HepG2 (cell line): Measurements from ENCODE around the gene CDKL2. TPM values are rescaled to one million over a fixed set of nuclear protein-coding genes. Genes with fewer than 3 reads are reported as not detected.

Experiments
- ATAC-seq: fragments of 200-7000 bp; cut with Tn5 transposase; 3 replicates; pipeline ENCODE4 v1.9.1; 2020; ENCODE audit warnings: mild to moderate bottlenecking, moderate library complexity
- BruUV-seq: library from RNA; stranded (reverse); fragments of 400-500 nt; replicated peaks from 2 replicates; lab custom pipeline; 2021; lab: Mats Ljungman, UMichigan
- CTCF ChIA-PET: fragments of 300-600 bp; formaldehyde crosslinking; extraction: SDS; loops from one replicate; lab custom pipeline; 2021; ENCODE audit warnings: low total read pairs, inconsistent platforms, low intra/inter-chr PET ratio; lab: Yijun Ruan, JAX
- POLR2A ChIA-PET: fragments of 350-600 bp; sonication (Branson Sonifier 250); formaldehyde crosslinking; loops from one replicate; lab custom pipeline; 2020; ENCODE audit warnings: antibody characterized with exemption, inconsistent platforms; lab: Yijun Ruan, JAX
- DNase-seq: peaks from one replicate; pipeline ENCODE4 v3.0.0-alpha.2; 2015; ENCODE audit warnings: low spot score
- FAIRE-seq: peaks from 3 replicates; lab custom pipeline; 2011; peaks lifted over from hg19 to GRCh38; lab: Jason Lieb, UNC
- H2AFZ ChIP-seq: one replicate; pipeline ENCODE4 v1.6.1; 2011; ENCODE audit warnings: low read length, inconsistent platforms
- H3K27ac ChIP-seq: fragments of 300-600 bp; 3 replicates; pipeline ENCODE4 v1.8.0; 2011; ENCODE audit warnings: mixed run types, mild to moderate bottlenecking, mixed read lengths, low read length, inconsistent platforms; ENCODE audit not compliant: insufficient read depth; ENCODE audit errors: extremely low read length
- H3K27me3 ChIP-seq, 2 experiments: fragments of 200-600 bp in 1 of 2; 2 replicates in 1 of 2; 3 replicates in 1 of 2; pipeline versions ENCODE4 v1.6.0 to v1.8.0; 2011; ENCODE audit warnings: low read length in 2 of 2, mild to moderate bottlenecking in 2 of 2, moderate library complexity in 2 of 2, inconsistent platforms in 1 of 2; ENCODE audit not compliant: insufficient read depth in 2 of 2, control insufficient read depth in 1 of 2
- H3K36me3 ChIP-seq, 2 experiments: fragments of 200-600 bp in 1 of 2; replicated peaks in 1 of 2; 2 replicates in 1 of 2; 3 replicates in 1 of 2; pipeline versions ENCODE4 v1.5.1 to v1.8.0; 2011; ENCODE audit warnings: low read length in 2 of 2, inconsistent platforms in 1 of 2; ENCODE audit not compliant: insufficient read depth in 2 of 2, control insufficient read depth in 1 of 2
- H3K4me1 ChIP-seq: 2 replicates; pipeline ENCODE4 v1.5.1; 2012; ENCODE audit warnings: low read length, inconsistent platforms; ENCODE audit not compliant: insufficient read depth
- H3K4me2 ChIP-seq: 2 replicates; pipeline ENCODE4 v1.6.0; 2011; ENCODE audit warnings: low read depth, low read length, inconsistent platforms
- H3K4me3 ChIP-seq, 3 experiments: fragments of 200-600 bp in 1 of 3; sonication (generic), shearing (Covaris generic) in 1 of 3; replicated peaks in 1 of 3; 2 replicates each; pipeline ENCODE4 v1.5.1; 2011 to 2016; ENCODE audit warnings: low read length in 3 of 3, inconsistent platforms in 2 of 3, low read depth in 2 of 3, mild to moderate bottlenecking in 2 of 3, control low read depth in 1 of 3, mixed read lengths in 1 of 3; ENCODE audit not compliant: insufficient read depth in 1 of 3
- H3K79me2 ChIP-seq: one replicate; pipeline ENCODE4 v1.6.1; 2011; ENCODE audit warnings: low read length, inconsistent platforms; ENCODE audit not compliant: insufficient read depth
- H3K9ac ChIP-seq: 2 replicates; pipeline ENCODE4 v1.6.0; 2011; ENCODE audit warnings: mild to moderate bottlenecking, low read depth, low read length, inconsistent platforms; ENCODE audit not compliant: insufficient read depth
- H3K9me3 ChIP-seq: 2 replicates; pipeline ENCODE4 v1.5.1; 2012; ENCODE audit warnings: mild to moderate bottlenecking, low read length
- H4K20me1 ChIP-seq: 2 replicates; pipeline ENCODE4 v1.6.0; 2011; ENCODE audit warnings: inconsistent platforms, mild to moderate bottlenecking, low read length, moderate library complexity; ENCODE audit not compliant: insufficient read depth
- FIP1L1 ChIP-seq: fragments of 200-400 bp; formaldehyde crosslinking; IDR thresholded peaks from 2 replicates; pipeline ENCODE4 v1.6.1; 2018; ENCODE audit warnings: low read depth, mild to moderate bottlenecking, low read length, moderate library complexity, borderline replicate concordance; ENCODE audit not compliant: insufficient read depth
- GATAD1 ChIP-seq: IDR thresholded peaks from 2 replicates; pipeline ENCODE4 v1.6.1; 2016; ENCODE audit warnings: missing genetic modification reagents, missing compliant biosample characterization
- NR3C1 ChIP-seq: sonication (generic); formaldehyde crosslinking; IDR thresholded peaks from 2 replicates; pipeline ENCODE4 v1.4.0; 2020; ENCODE audit warnings: missing genetic modification reagents
- SMARCE1 ChIP-seq: fragments of 450-650 bp; IDR thresholded peaks from 2 replicates; pipeline ENCODE4 v1.6.1; 2017; ENCODE audit warnings: borderline replicate concordance
- SOX5 ChIP-seq: IDR thresholded peaks from 2 replicates; pipeline ENCODE4 v1.6.1; 2016; ENCODE audit warnings: borderline replicate concordance
- ZNF280B ChIP-seq: sonication (generic); formaldehyde crosslinking; IDR thresholded peaks from 2 replicates; pipeline ENCODE4 v1.5.0; 2020; ENCODE audit warnings: missing genetic modification reagents, mild to moderate bottlenecking, borderline replicate concordance
- ZNF333 ChIP-seq: sonication (generic); formaldehyde crosslinking; IDR thresholded peaks from 2 replicates; pipeline ENCODE4 v1.4.0; 2020; ENCODE audit warnings: mild to moderate bottlenecking, missing genetic modification reagents, borderline replicate concordance
- ZSCAN30 ChIP-seq: sonication (generic); formaldehyde crosslinking; IDR thresholded peaks from 2 replicates; pipeline ENCODE4 v1.5.0; 2020; ENCODE audit warnings: mild to moderate bottlenecking, missing genetic modification reagents
- WGBS: methylation state at CpG from one replicate; pipeline ENCODE4 v1.1.6; 2017; ENCODE audit warnings: low lambda C conversion rate; 5-methylcytosine and 5-hydroxymethylcytosine counted together
- in situ Hi-C: cut with HindIII; loops from 2 replicates; pipeline ENCODE4 v1.10.0; 2017; ENCODE audit warnings: low pct_unique_long_range_greater_than_20kb; ENCODE audit not compliant: extremely low pct_ligation_motif_present
- intact Hi-C: fragments of 100-400 bp; cut with micrococcal nuclease; formaldehyde crosslinking; loops from one replicate; pipeline ENCODE4 v1.10.0; 2022; ENCODE audit not compliant: unreplicated experiment
- polyA plus RNA-seq, 8 experiments: library from polyadenylated mRNA; depleted of rRNA in 3 of 8; stranded (reverse) in 7 of 8; unstranded in 1 of 8; fragments of >200 nt; fragmentation: Illumina TruSeq in 4 of 8; extraction: Trizol in 4 of 8; gene quantifications; 2 replicates each; pipeline versions ENCODE4 v1.2.1 to v1.2.3, GENCODE V29; 2011 to 2016; ENCODE audit warnings: low read depth in 4 of 8, missing spikeins in 1 of 8, mixed read lengths in 1 of 8; ENCODE audit not compliant: insufficient read depth in 1 of 8
- total RNA-seq, 5 experiments: library from RNA; depleted of rRNA; stranded (reverse); fragments of >200 nt; fragmentation: Illumina TruSeq; extraction: Trizol; gene quantifications; 2 replicates each; pipeline ENCODE4 v1.2.3, GENCODE V29; 2016; ENCODE audit warnings: low read depth in 1 of 5

CDKL2 gene
- total and polyA plus RNA-seq, 2 of the 13 experiments (the other 11 are each of a cell fraction or from before 2014, with no cell fraction given), result not detected

- Histone ChIP-seq H3K27ac (no peak overlapping the region), H4K20me1 (no peaks in the 10 kb centered on the region), H3K79me2 (no peaks in the 10 kb centered on the region), H3K36me3 (no peaks in the 10 kb centered on the region; a peak in 1 of 5 replicates), H3K4me3 (no peak overlapping the region), H3K4me2 (no peak overlapping the region), H3K9ac (no peak overlapping the region), H3K9me3 (no peaks in the 10 kb centered on the region), H2AFZ (no peak overlapping the region), H3K27me3 (no peaks in the 10 kb centered on the region; a peak in 1 of 5 replicates), H3K4me1 (peaks cover 6% of the 10 kb centered on the region; the same call in 1 of the 2 replicates)
- intact Hi-C loops (no loop called here), in situ Hi-C loops (no loop called here)
- 100% methylated on average over 1 of the region's 1 CpG for WGBS
- ATAC-seq (peak; percentile 20), FAIRE-seq (no peak), DNase-seq (no peak)
- no TSS peak for BruUV-seq
- POLR2A ChIA-PET, result no interaction called here
- no peak for TF ChIP-seq ZNF333 (CRISPR knock-in tag)
- TF ChIP-seq FIP1L1, result no peak
- CTCF ChIA-PET, result no interaction called here
Measured at GRCh38 chr4:75637827-75638226, 7.5 kb upstream of the CDKL2 start.

- Histone ChIP-seq H3K4me2 (no peak overlapping the region), H3K9ac (no peak overlapping the region), H3K36me3 (no peaks in the 10 kb centered on the region), H3K4me1 (peaks cover 6% of the 10 kb centered on the region; the same call in 1 of the 2 replicates), H3K9me3 (no peaks in the 10 kb centered on the region), H4K20me1 (no peaks in the 10 kb centered on the region), H3K79me2 (no peaks in the 10 kb centered on the region), H3K4me3 (no peak overlapping the region), H3K27ac (no peak overlapping the region), H2AFZ (no peak overlapping the region), H3K27me3 (no peaks in the 10 kb centered on the region; a peak in 1 of 5 replicates)
- intact Hi-C loops (no loop called here), in situ Hi-C loops (no loop called here)
- ATAC-seq (peak; percentile 62), FAIRE-seq (no peak), DNase-seq (no peak)
- POLR2A ChIA-PET, result no interaction called here
- CTCF ChIA-PET, result no interaction called here
- BruUV-seq, result no TSS peak
- WGBS, result 17% methylated on average over 1 of the region's 1 CpG
- TF ChIP-seq ZSCAN30 (CRISPR knock-in tag) (no peak), NR3C1 (CRISPR knock-in tag) (no peak), ZNF280B (CRISPR knock-in tag) (no peak), GATAD1 (CRISPR knock-in tag) (no peak), SMARCE1 (no peak), SOX5 (CRISPR knock-in tag) (no peak)
Measured at GRCh38 chr4:75637176-75637575, 6.8 kb upstream of the CDKL2 start.
